Ecto neural progenitor cell (in vitro differentiated cells): ENCODE measurements around the gene GALNT2.

Experiments
- DNase-seq: peaks from one replicate; pipeline ENCODE4 v3.0.0-alpha.2; 2018; ENCODE audit warnings: low spot score

The GALNT2 gene

GRCh38 chr1:230071316-230071715, 4.3 kb downstream of the GALNT2 start:
- no peak for DNase-seq

- DNase-seq: no peak
Observed at GRCh38 chr1:230072296-230072695, 5.3 kb downstream of the GALNT2 start.

GRCh38 chr1:230072866-230073265, 5.8 kb downstream of the GALNT2 start:
- no peak for DNase-seq

GRCh38 chr1:230073371-230074035, 6.5 kb downstream of the GALNT2 start:
- DNase-seq: no peak

DNA sequence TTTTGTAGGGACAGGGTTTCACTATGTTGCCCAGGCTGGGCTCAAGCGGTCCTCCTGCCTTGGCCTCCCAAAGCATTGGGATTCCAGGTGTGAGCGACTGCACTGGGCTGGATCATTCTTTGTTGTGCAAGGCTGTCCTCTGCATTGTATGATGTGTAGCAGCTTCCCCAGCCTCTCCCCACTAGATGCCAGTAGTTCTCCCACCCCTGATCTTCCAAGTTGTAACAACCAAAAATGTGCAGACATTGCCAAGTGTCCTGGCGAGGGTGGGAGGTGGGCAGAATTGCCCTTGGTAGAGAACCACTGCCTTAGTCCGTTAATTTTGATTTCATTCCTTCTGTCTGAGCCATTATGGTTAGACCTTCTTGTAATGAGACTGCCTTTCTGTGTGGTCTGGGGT, 7.2 kb downstream of the GALNT2 start:
- DNase-seq: no peak

GRCh38 chr1:230074762-230075161, 7.7 kb downstream of the GALNT2 start:
- no peak for DNase-seq

DNA sequence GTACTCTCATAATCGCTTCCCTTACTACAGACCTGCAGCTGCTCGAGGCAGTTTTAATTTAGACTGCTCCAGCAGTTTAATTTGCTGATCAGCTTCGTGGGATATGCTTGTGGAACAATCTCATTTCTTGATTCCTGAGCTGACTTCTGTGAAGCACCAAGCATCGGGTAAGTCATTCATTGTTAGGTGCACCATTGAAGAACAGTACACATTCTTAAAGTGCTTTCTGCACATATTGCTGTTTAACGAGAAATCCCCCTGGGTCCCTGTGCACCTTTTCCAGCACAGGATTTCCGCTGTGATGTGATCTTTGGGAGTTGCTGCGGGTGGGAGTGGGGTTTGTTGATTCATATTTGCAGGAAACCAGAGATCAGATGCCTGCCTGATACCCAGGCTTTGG, 9.1 kb downstream of the GALNT2 start:
- no peak for DNase-seq

DNA sequence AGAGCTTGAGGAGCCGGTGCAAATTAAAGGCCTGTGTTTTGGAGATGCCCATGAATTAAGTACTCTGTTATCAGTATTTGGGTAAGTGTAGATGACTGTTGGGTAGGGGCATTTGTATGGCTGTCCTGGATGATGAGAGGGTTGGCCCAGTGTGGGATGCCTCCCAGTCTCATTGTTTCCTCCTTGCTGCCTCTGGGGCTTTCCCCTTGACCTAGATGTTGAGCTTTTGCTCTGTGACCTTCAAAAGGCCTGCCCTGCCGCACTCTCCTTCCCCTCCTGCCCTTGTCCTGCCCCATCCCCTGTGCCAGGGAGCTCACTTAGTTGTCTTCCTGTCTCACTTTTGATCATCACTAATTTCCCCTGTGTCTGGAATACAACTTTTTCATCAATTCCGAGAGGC, 10.0 kb downstream of the GALNT2 start:
- DNase-seq: no peak

GRCh38 chr1:230077436-230078213, 10.6 kb downstream of the GALNT2 start:
- DNase-seq: no peak

- no peak for DNase-seq
Observed at GRCh38 chr1:230079199-230080024, 12.4 kb downstream of the GALNT2 start.

DNA sequence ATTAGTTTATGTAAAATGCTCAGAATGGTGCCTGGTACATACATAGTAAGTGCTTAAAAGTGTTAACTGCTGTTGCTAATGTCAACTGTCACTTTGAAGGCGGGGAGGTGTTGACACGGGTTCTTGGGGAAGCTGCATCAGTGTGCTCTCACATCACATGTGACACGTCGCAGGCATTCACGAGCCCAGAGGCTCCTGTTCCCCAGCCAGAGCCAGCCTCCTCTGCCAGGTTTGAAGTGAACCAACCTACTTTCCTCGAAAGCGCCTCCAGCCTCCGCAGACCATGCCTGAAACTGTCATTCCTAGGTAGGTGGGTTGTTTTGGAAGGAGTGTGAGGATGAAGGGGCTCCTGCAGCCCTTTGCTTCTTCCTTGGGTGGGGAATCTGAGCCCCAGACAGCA, 13.8 kb downstream of the GALNT2 start:
- DNase-seq: no peak

DNA sequence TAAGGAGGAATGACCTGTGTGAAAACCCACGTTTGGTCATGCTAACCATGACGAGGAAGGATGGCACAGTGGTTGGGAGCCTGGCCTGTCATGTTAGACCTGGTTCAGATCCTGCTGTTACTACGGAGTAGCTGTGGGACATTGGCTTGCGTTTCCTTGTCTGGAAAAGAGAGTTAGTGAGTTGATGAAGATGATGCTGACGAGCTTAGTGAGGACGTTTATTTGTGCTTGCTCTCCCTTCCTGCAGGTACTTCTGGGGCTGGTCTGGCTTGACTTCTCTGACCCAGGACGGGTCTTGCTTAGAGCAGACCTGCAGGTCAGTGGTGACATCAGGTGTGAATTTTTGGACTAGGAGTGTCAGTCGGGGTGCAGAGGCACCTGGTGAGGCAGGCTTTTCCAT, 14.7 kb downstream of the GALNT2 start:
- no peak for DNase-seq

- DNase-seq: no peak
Observed at GRCh38 chr1:230082211-230082610, 15.2 kb downstream of the GALNT2 start.

GRCh38 chr1:230083053-230083452, 16.0 kb downstream of the GALNT2 start:
- no peak for DNase-seq

GRCh38 chr1:230083746-230084407, 16.8 kb downstream of the GALNT2 start:
- no peak for DNase-seq

DNA sequence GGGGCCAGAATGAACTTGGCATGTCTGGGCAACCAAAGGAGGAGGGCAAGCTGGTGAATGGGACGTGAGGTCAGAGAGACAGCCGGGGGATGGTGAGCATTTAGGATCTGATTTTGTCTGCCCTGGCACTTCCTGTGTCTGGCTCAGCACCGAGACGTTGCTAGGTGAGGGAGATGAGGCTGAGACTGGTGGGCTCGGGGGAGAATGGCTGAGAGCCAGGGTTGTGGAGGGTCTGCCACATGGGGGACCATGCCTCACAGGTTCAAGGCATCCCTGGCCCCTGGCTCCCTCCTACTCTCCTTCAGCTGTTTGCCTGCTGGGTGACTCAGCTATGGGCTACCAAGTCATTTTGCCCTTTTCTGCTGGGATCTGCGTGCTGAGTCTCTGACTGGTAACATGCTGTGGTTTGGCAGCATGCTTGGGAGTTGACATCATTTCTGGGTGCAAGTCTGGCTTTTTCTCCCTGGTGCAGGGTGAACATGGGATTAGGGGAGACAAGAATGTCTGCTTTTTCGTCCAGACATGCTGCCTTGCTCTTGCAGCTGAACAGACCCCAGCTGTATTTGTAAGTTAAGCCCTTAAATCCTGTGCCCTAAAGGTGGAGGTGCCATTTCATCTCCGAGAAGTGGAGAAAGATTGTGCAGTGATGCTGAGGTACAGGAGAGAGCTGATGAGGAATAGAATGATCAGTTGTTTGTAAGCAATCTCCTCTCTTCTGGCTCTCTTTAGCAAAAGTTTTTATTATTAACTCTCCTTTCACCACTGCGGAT, 17.6 kb downstream of the GALNT2 start:
- no peak for DNase-seq

DNA sequence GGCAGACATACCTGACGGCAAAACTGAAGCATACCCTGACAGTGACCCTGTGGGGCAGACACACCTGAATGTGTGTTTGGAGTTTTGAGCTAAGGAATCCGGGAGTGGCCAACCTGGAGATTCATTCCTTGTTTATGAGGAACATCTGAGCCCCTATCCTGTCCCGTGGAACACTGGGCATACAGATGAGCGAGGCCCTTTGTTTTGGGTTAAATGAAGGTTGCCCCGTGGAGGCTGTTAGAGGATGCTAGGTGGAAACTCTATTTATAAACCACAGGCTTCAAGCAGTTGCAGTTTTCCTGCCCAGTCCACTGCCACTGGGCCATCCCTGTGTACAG, 18.1 kb downstream of the GALNT2 start:
- no peak for DNase-seq

GRCh38 chr1:230086151-230086550, 19.1 kb downstream of the GALNT2 start:
- DNase-seq: peak; percentile 29

GRCh38 chr1:230087028-230087716, 20.1 kb downstream of the GALNT2 start:
- DNase-seq: peak; percentile 31

DNA sequence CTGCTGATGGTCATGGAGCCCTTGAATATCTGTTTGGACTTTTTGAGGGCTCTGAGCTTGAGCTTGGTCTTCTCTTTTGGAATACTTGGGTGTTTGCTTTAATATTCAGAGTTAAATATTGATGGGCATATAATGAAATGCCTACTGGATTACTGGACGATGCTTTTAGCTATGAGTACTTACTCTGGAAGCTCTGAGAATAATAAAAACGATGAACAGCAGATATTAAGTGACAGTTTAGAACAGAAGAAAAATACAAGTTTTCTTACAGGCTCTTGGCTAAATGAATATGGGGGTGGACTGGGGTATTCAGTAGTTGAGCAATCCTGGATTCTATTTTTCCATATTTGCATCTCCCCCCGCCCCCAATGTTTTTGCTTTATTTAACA, 20.7 kb downstream of the GALNT2 start:
- no peak for DNase-seq

GRCh38 chr1:230090194-230090711, 23.2 kb downstream of the GALNT2 start:
- DNase-seq: no peak
